Cardiac muscle cell (in vitro differentiated cells and primary cell): ENCODE data around the gene C19orf25. TPM values are rescaled to one million over a fixed set of nuclear protein-coding genes. Genes with fewer than 3 reads are reported as not detected.

ENCODE experiments used
- DNase-seq, 2 donors: peaks; one replicate each; pipeline versions ENCODE4 v3.0.0 to v3.0.0-alpha.2; 2010 to 2017; ENCODE audit warnings: low read depth in 1 of 2, low spot score in 1 of 2
- H3K27ac ChIP-seq: fragments of 200-600 bp; sonication (generic); 2 replicates; pipeline ENCODE4 v1.5.1; 2016
- H3K27me3 ChIP-seq: fragments of 200-600 bp; sonication (generic); 2 replicates; pipeline ENCODE4 v1.6.0; 2016; ENCODE audit warnings: control low read depth
- H3K36me3 ChIP-seq: fragments of 200-600 bp; sonication (generic); 2 replicates; pipeline ENCODE4 v1.5.1; 2016; ENCODE audit warnings: control low read depth
- H3K4me1 ChIP-seq: fragments of 200-600 bp; sonication (generic); 2 replicates; pipeline ENCODE4 v1.8.1; 2017; ENCODE audit warnings: low read depth, mild to moderate bottlenecking, mixed run types
- H3K4me3 ChIP-seq: fragments of 200-600 bp; sonication (generic); 2 replicates; pipeline ENCODE4 v1.5.1; 2016; ENCODE audit warnings: mild to moderate bottlenecking
- H3K9me3 ChIP-seq: fragments of 200-600 bp; sonication (generic); 2 replicates; pipeline ENCODE4 v1.5.1; 2017; ENCODE audit warnings: low read depth, mild to moderate bottlenecking, control low read depth
- polyA plus RNA-seq: library from polyadenylated mRNA; unstranded; fragments of >200 nt; fragmentation: Nextera tagmentation; extraction: Ambion mirVana; gene quantifications from 2 replicates; pipeline ENCODE4 v1.2.1, GENCODE V29; 2016
- total RNA-seq: library from RNA; depleted of rRNA; stranded (reverse); fragments of >200 nt; gene quantifications from 2 replicates; pipeline ENCODE4 v1.2.3, GENCODE V29; 2016
- TF ChIP-seq, protein P1 (sequence below): IDR thresholded peaks from 2 replicates; pipeline ENCODE4 v1.5.1; 2012; ENCODE audit warnings: low read depth, mild to moderate bottlenecking, low read length

Gene C19orf25
- total and polyA plus RNA-seq, 2 experiments from 2014 or later, result 52.4 to 84.9 TPM

DNA sequence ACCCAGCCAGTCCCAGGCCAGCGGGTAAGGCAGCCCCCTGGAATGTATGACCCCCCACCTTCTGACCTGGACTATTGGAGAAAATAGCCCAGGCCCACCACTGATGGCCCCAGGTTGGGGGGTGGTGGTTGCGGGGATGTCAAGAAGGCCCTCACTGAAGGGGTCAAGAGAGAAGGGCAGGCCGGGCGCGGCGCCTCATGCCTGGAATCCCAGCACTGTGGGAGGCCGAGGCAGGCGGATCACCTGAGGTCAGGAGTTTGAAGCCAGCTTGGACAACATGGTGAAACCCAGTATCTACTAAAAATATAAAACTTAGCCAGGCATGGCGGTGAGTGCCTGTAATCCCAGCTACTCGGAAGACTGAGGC, 35.3 kb upstream of the C19orf25 start:
- no peaks in the 10 kb centered on the region for H3K4me1 ChIP-seq
- no peak overlapping the region for H3K4me3 ChIP-seq
- H3K27ac ChIP-seq, result no peak overlapping the region
- DNase-seq, result no peak
- H3K9me3 ChIP-seq, result no peaks in the 10 kb centered on the region
- H3K27me3 ChIP-seq, result peaks cover 25% of the 10 kb centered on the region
- TF ChIP-seq, protein P1, sequence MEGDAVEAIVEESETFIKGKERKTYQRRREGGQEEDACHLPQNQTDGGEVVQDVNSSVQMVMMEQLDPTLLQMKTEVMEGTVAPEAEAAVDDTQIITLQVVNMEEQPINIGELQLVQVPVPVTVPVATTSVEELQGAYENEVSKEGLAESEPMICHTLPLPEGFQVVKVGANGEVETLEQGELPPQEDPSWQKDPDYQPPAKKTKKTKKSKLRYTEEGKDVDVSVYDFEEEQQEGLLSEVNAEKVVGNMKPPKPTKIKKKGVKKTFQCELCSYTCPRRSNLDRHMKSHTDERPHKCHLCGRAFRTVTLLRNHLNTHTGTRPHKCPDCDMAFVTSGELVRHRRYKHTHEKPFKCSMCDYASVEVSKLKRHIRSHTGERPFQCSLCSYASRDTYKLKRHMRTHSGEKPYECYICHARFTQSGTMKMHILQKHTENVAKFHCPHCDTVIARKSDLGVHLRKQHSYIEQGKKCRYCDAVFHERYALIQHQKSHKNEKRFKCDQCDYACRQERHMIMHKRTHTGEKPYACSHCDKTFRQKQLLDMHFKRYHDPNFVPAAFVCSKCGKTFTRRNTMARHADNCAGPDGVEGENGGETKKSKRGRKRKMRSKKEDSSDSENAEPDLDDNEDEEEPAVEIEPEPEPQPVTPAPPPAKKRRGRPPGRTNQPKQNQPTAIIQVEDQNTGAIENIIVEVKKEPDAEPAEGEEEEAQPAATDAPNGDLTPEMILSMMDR, result no peak
- H3K36me3 ChIP-seq, result no peaks in the 10 kb centered on the region

DNA sequence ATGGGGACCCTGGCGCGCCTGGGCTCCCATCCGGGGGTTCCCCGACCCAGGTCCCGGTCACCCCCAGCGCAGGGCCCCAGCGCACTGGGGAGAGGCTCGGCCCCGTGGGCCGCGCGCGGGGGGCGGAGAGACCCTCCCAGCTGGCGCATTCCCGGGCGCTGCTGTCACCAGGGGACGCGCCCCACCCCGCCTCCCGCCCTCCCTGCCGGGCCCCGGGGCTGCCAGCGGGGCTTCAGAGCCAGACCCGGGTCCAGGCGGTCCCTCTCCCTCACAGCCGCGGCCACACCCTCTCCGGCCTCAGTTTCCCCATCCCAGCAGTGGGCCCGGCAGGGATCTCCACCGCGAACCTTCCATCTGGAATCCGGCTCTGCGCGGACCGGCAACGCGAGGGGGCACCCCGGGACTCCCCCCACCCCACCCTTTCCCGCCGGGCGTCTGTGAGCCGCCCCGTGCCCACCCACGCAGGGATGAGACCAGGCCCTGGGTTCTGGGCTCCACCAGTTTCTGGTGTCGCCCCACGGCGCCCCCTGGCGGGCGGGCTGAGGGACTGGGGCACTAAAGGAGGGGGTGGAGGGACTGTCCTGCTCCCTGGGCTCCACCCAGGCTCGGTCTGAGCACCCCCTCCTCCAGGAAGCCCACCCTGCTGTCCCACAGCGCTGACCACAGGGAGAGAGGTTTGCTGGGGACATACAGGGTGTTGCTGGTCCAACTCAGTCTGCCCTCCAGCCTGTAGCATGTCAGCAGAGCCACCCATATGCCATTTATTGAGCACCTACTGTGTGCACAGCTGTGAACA, 34.7 kb upstream of the C19orf25 start:
- Histone ChIP-seq H3K9me3 (no peaks in the 10 kb centered on the region), H3K4me3 (peak overlapping the region; percentile 44), H3K27ac (no peak overlapping the region), H3K36me3 (no peaks in the 10 kb centered on the region), H3K27me3 (peaks cover 22% of the 10 kb centered on the region), H3K4me1 (no peaks in the 10 kb centered on the region)
- peak; percentile 23 to 59 for DNase-seq
- TF ChIP-seq, protein P1, result peak; percentile 64

DNA sequence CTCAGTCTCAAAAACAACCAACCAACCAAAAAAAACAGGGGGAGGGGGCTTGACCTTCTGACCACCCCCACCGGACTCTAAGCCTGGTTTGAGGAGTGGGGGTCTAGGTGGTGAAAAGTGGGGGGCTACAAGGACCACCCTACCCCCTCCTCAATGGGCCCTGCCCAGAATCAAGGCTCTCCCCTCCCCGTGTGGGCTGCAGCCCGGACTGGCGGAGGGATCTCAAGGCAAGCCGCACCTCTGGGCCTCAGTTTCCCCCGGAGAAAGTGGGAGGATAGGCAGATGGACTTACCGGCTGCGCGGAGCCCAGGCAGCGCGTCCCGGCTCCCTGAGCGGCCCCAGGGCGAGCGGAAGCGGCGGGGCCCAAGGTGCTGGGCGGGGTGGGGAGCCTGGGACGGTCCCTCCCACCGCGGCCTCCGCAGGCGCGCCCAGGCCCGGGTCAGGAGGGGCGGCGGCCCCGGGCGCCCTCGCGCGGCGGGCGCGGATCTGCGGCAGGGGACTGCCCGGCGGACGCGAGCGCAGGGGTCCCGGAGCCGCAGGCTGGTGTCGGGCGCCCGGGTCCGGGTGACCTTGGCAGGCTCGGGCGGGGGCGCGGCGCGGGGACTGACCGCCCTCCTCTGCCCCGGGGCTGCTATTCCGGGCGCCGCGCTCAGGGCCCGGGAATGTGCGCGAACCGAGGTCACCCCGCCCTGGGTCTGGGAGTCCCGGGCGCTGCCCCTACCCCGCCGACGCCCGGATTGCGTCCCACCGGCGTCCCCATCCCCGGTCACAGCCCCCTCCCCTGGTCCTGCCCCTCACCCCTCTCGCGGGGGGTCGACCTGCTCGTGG, 33.9 kb upstream of the C19orf25 start, which contains the start of gene ADAMTSL5:
TSS of gene ADAMTSL5 (minus strand) at position 349 of the 828 bp plus-strand sequence. CDS start 2,076 bp downstream, outside the sequence.
- Histone ChIP-seq H3K27me3 (peaks cover 18% of the 10 kb centered on the region), H3K27ac (no peak within 1 kb of the TSS), H3K4me1 (no peaks in the 10 kb centered on the region), H3K36me3 (no peaks in the 10 kb centered on the region), H3K4me3 (peak within 1 kb of the TSS; percentile 44), H3K9me3 (no peaks in the 10 kb centered on the region)
- DNase-seq, result peak; percentile 67 to 71
- TF ChIP-seq, protein P1, result no peak

DNA sequence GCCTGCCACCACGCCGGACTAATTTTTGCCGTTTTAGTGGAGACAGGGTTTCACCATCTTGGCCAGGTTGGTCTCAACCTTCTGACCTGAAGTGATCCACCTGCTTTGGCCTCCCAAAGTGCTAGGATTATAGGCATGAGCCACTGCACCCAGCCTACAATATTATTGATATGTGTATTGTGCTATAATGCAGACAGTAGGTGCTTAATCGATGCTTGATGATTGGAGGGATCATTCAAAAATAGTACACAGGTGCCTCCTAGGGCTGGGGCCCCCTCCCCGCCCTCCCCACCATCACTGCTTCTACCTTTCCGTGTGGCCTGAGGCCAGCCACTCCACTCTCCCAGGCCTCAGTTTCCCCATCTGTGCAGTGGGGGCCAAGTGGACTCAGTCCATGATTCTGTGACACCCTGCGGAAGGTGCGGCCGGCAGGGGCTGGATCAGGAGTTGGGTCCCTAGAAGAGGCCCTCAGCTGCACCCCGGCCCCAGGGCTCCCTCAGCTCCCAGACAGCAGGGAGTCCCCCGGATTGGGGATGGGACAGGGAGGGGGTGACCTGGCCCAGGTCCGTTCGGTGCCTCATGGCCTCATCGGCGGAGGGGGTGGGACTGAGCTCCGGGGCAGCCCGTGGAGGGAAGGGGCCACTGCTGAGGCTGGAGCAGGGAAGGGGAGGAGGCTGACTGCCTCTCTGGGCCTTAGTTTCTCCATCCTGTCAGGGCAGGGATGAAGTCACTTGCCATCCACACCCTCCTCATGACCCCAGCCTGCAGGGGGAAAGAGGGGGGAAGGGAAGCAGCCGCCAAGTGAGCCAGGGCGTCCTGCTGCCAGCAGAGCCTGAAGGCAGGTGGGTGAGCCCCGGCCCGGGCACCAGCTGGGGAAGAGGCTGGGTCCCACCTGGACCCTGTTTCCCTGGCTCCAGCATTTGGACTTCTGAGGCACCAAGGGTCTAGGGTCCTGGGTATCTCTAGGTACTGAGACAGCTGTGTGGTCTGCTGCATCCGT, 32.6 kb upstream of the C19orf25 start:
- H3K4me3 ChIP-seq, result no peak overlapping the region
- H3K9me3 ChIP-seq, result no peaks in the 10 kb centered on the region
- no peak overlapping the region for H3K27ac ChIP-seq
- H3K4me1 ChIP-seq, result no peaks in the 10 kb centered on the region
- DNase-seq, result no peak
- H3K27me3 ChIP-seq, result peaks cover 18% of the 10 kb centered on the region
- H3K36me3 ChIP-seq, result no peaks in the 10 kb centered on the region
- TF ChIP-seq, protein P1, result no peak

DNA sequence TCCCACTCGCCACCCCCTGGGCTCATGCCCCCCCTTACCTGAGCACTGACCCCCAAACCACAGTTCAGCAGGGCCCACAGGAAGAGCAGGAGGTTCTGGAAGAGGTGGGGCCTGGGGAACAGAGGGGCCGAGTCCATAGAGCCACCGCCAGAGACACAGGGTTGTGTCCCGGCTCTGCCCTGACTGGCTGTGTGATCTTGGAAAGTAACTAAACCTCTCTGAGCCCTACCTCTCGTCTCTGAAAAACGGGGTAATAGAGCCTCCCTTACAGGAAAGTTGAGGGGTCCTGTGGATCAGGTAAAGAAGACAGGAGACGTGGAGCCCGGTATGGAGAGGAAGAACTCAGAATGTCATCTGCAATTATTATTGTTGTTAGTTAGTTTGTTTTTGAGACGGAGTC, 31.8 kb upstream of the C19orf25 start:
- H3K9me3 ChIP-seq, result no peaks in the 10 kb centered on the region
- H3K36me3 ChIP-seq, result no peaks in the 10 kb centered on the region
- TF ChIP-seq, protein P1, result no peak
- no peak overlapping the region for H3K27ac ChIP-seq
- H3K27me3 ChIP-seq, result peaks cover 18% of the 10 kb centered on the region
- no peaks in the 10 kb centered on the region for H3K4me1 ChIP-seq
- DNase-seq, result no peak
- H3K4me3 ChIP-seq, result no peak overlapping the region
